H1 (cell line): Measurements from ENCODE around the gene TMEM117. TPM values are rescaled to one million over a fixed set of nuclear protein-coding genes. Genes with fewer than 3 reads are reported as not detected.

Experiments used
- EP300 ChIP-seq, 2 experiments: IDR thresholded peaks; 1 replicate in 1 of 2; 2 replicates in 1 of 2; pipeline ENCODE4 v1.6.1; 2011 to 2012; ENCODE audit warnings: low read depth in 2 of 2, low read length in 2 of 2, mild to moderate bottlenecking in 2 of 2, borderline replicate concordance in 1 of 2, inconsistent platforms in 1 of 2, moderate library complexity in 1 of 2
- MAFK ChIP-seq: IDR thresholded peaks from 2 replicates; pipeline ENCODE4 v1.6.1; 2012; ENCODE audit warnings: low read depth, mild to moderate bottlenecking, improper control_type of control experiment, low read length
- RXRA ChIP-seq: IDR thresholded peaks from 2 replicates; pipeline ENCODE4 v1.6.1; 2011; ENCODE audit warnings: low read depth, mild to moderate bottlenecking, low read length, moderate library complexity; ENCODE audit not compliant: insufficient read depth
- polyA plus RNA-seq, 7 experiments: library from polyadenylated mRNA; depleted of rRNA in 3 of 7; stranded (reverse) in 5 of 7; unstranded in 2 of 7; fragments of >200 nt in 5 of 7; fragments of 200-250 nt in 2 of 7; gene quantifications; 1 replicate in 5 of 7; 2 replicates in 1 of 7; 4 replicates in 1 of 7; pipeline versions ENCODE4 v1.2.1 to v1.2.3, GENCODE V29; 2011 to 2013; ENCODE audit warnings: missing spikeins in 2 of 7, mixed read lengths in 2 of 7
- total RNA-seq: library from RNA; stranded (reverse); fragmentation: NEBNext Ultra II Directional; extraction: Animal tissue kit (Norgen Biotek cat#: 25700); gene quantifications from 2 replicates; pipeline ENCODE4 v1.2.1, GENCODE V29; 2021

The TMEM117 gene
- total and polyA plus RNA-seq, 2 of the 8 experiments (the other 6 are each of a cell fraction or from before 2014, with no cell fraction given): 0.80 to 1.4 TPM

- no peak for TF ChIP-seq EP300 (IDR thresholded peaks at IDR 0.05; ENCODE audit: borderline replicate concordance in 1 of 2, low read depth in 2 of 2, low read length in 2 of 2)
- TF ChIP-seq RXRA: no peak
- no peak for TF ChIP-seq MAFK
Observed at GRCh38 chr12:43856972-43857371, 21.1 kb downstream of the TMEM117 start (continued).
